Ovary (tissue), 3 donors: ENCODE data around the gene DKK2.

Experiments
- CTCF ChIP-seq, 3 donors: fragments of 450-650 bp in 2 of 3; fragments of 200-600 bp in 1 of 3; IDR thresholded peaks; one replicate each; pipeline versions ENCODE4 v1.5.1 to v1.8.0; 2016 to 2022; ENCODE audit warnings: antibody characterized with exemption in 3 of 3, mild to moderate bottlenecking in 1 of 3
- EP300 ChIP-seq: sonication (generic); formaldehyde crosslinking; IDR thresholded peaks from one replicate; pipeline ENCODE4 v1.6.1; 2017; ENCODE audit warnings: antibody characterized with exemption
- POLR2A ChIP-seq: fragments of 450-650 bp; IDR thresholded peaks from one replicate; pipeline ENCODE4 v1.6.1; 2017; ENCODE audit warnings: antibody characterized with exemption, mild to moderate bottlenecking, moderate library complexity
- donor health status: DM: no; HTN: no; CAD: no.

GRCh38 chr4:106892786-106893185 is 143.3 kb downstream of the DKK2 start:
- no peak for TF ChIP-seq CTCF (IDR thresholded peaks at IDR 0.05)
- TF ChIP-seq POLR2A: no peak
- TF ChIP-seq EP300: no peak
